HG03095 (cell line): ENCODE measurements around the gene SLC9C2.
"Not testable (repeated sequence)": the region's sequence is repeated elsewhere in the genome, so short reads cannot be mapped to it uniquely, and the experiment has no call there.

Experiments used
- ATAC-seq: cut with Tn5 transposase; IDR thresholded peaks from one replicate; pipeline ENCODE4 v1.9.1; 2021; ENCODE audit warnings: moderate library complexity; ENCODE audit not compliant: unreplicated experiment

Gene SLC9C2

GRCh38 chr1:173590557-173590956 is 12.3 kb downstream of the SLC9C2 start:
- no peak for ATAC-seq

- no peak for ATAC-seq
Observed at GRCh38 chr1:173581383-173582079, 21.3 kb downstream of the SLC9C2 start.

- ATAC-seq = no peak
Observed at GRCh38 chr1:173580658-173581057, 22.2 kb downstream of the SLC9C2 start.

- no peak for ATAC-seq
Observed at GRCh38 chr1:173580071-173580470, 22.8 kb downstream of the SLC9C2 start.

- ATAC-seq = no peak
Observed at GRCh38 chr1:173573596-173573995, 29.3 kb downstream of the SLC9C2 start.

GRCh38 chr1:173572201-173572873 is 30.5 kb downstream of the SLC9C2 start:
- no peak for ATAC-seq

GRCh38 chr1:173570370-173571007 is 32.4 kb downstream of the SLC9C2 start:
- ATAC-seq = no peak

- no peak for ATAC-seq
Observed at GRCh38 chr1:173568483-173568882, 34.4 kb downstream of the SLC9C2 start.

GRCh38 chr1:173563846-173564245 is 39.0 kb downstream of the SLC9C2 start:
- not testable (repeated sequence) for ATAC-seq

GRCh38 chr1:173562813-173563212 is 40.1 kb downstream of the SLC9C2 start:
- ATAC-seq = no peak

GRCh38 chr1:173561263-173561662 is 41.6 kb downstream of the SLC9C2 start:
- no peak for ATAC-seq

- no peak for ATAC-seq
Observed at GRCh38 chr1:173560285-173560880, 42.5 kb downstream of the SLC9C2 start.

- ATAC-seq = no peak
Observed at GRCh38 chr1:173555651-173556305, 47.1 kb downstream of the SLC9C2 start.

GRCh38 chr1:173554541-173555250 is 48.2 kb downstream of the SLC9C2 start:
- no peak for ATAC-seq

GRCh38 chr1:173554089-173554488 is 48.8 kb downstream of the SLC9C2 start:
- ATAC-seq = no peak

- no peak for ATAC-seq
Observed at GRCh38 chr1:173553312-173553711, 49.6 kb downstream of the SLC9C2 start.

GRCh38 chr1:173551699-173552098 is 51.2 kb downstream of the SLC9C2 start:
- no peak for ATAC-seq

GRCh38 chr1:173549813-173550212 is 53.1 kb downstream of the SLC9C2 start:
- no peak for ATAC-seq

GRCh38 chr1:173545688-173546087 is 57.2 kb downstream of the SLC9C2 start:
- ATAC-seq = no peak

- ATAC-seq = no peak
Observed at GRCh38 chr1:173536223-173536622, 66.6 kb downstream of the SLC9C2 start.

- ATAC-seq = no peak
Observed at GRCh38 chr1:173532237-173532636, 70.6 kb downstream of the SLC9C2 start.
